Peyer's patch (tissue), 4 donors: ENCODE measurements around the gene TRIM25.

ENCODE experiments used
- CTCF ChIP-seq, 6 experiments: fragments of 450-650 bp in 4 of 6; fragments of 200-600 bp in 2 of 6; sonication (generic) in 1 of 6; IDR thresholded peaks; one replicate each; pipeline ENCODE4 v1.5.1; 2017 to 2019; ENCODE audit warnings: antibody characterized with exemption in 6 of 6, mild to moderate bottlenecking in 3 of 6, moderate library complexity in 1 of 6
- POLR2A ChIP-seq, 2 donors: fragments of 450-650 bp; IDR thresholded peaks; one replicate each; pipeline ENCODE4 v1.5.1; 2017; ENCODE audit warnings: antibody characterized with exemption in 2 of 2, mild to moderate bottlenecking in 2 of 2, moderate library complexity in 2 of 2

DNA sequence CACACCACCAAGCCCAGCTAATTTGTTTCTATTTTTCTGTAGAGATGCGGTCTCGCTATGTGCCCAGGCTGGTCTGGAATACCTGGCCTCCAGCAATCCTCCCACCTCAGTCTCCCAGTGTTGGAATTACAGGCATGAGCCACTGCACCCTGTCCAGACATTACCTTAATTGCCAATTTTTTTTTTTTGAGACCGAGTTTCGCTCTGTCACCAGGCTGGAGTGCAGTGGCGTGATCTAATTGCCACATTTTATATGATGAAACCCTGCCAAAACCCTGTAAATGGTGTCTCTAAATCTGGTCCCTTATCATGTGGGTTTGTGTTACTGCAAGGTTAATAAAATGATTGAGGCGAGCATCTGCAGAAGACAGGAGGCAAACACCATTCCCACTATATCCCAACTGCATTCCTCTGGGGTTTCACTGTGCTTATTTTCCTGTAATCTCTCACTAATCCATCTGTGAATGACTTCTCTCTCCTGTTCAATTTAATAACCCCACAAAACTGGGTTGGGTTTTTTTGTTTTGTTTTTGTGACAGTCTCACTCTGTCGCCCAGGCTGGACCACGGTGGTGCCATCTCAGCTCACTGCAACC lies 19.4 kb upstream of the TRIM25 start:
- TF ChIP-seq CTCF (IDR thresholded peaks at IDR 0.05) (no peak), POLR2A (IDR thresholded peaks at IDR 0.05) (no peak)
